Breast epithelium (tissue), 4 donors: ENCODE data around the gene TMEM26. TPM values are rescaled to one million over a fixed set of nuclear protein-coding genes. Genes with fewer than 3 reads are reported as not detected.

Source experiments
- DNase-seq, 2 donors: peaks; one replicate each; pipeline ENCODE4 v3.0.0-alpha.2; 2019; ENCODE audit warnings: low spot score in 2 of 2
- H3K27ac ChIP-seq, 2 donors: fragments of 200-600 bp; sonication (generic) in 1 of 2; one replicate each; pipeline ENCODE4 v1.5.1; 2016 to 2019; ENCODE audit warnings: mild to moderate bottlenecking in 1 of 2
- H3K27me3 ChIP-seq, 2 donors: fragments of 200-600 bp; sonication (generic) in 1 of 2; one replicate each; pipeline versions ENCODE4 v1.5.1 to v1.6.0; 2017 to 2019; ENCODE audit warnings: control low read depth in 1 of 2, mild to moderate bottlenecking in 1 of 2
- H3K36me3 ChIP-seq: fragments of 200-600 bp; one replicate; pipeline ENCODE4 v1.5.1; 2019
- H3K4me1 ChIP-seq, 2 donors: fragments of 200-600 bp; sonication (generic); one replicate each; pipeline ENCODE4 v1.5.1; 2016 to 2019; ENCODE audit warnings: control low read depth in 1 of 2
- H3K4me3 ChIP-seq, 3 donors: fragments of 200-600 bp; sonication (generic); 1 replicate in 2 of 3; 2 replicates in 1 of 3; pipeline ENCODE4 v1.5.1; 2016 to 2019; ENCODE audit warnings: mild to moderate bottlenecking in 3 of 3, moderate library complexity in 2 of 3
- H3K9me3 ChIP-seq, 2 donors: fragments of 200-600 bp; sonication (generic) in 1 of 2; one replicate each; pipeline ENCODE4 v1.5.1; 2016 to 2019; ENCODE audit warnings: control low read depth in 1 of 2
- CTCF ChIP-seq, 3 donors: fragments of 450-650 bp; IDR thresholded peaks; one replicate each; pipeline ENCODE4 v1.5.1; 2016 to 2017; ENCODE audit warnings: antibody characterized with exemption in 3 of 3, mild to moderate bottlenecking in 3 of 3, moderate library complexity in 3 of 3
- POLR2A ChIP-seq: fragments of 450-650 bp; IDR thresholded peaks from one replicate; pipeline ENCODE4 v1.6.1; 2016; ENCODE audit warnings: antibody characterized with exemption, mild to moderate bottlenecking, moderate library complexity
- POLR2AphosphoS5 ChIP-seq, 3 donors: sonication (generic); formaldehyde crosslinking; IDR thresholded peaks; one replicate each; pipeline ENCODE4 v1.6.1; 2017; ENCODE audit warnings: antibody characterized with exemption in 3 of 3
- intact Hi-C: fragments of 100-400 bp; cut with DNase I; formaldehyde crosslinking; loops from one replicate; pipeline ENCODE4 v1.15.1; 2023; ENCODE audit warnings: low total_unique reads
- total RNA-seq, 3 donors: library from RNA; depleted of rRNA; stranded (reverse); fragments of >200 nt; gene quantifications; one replicate each; pipeline ENCODE4 v1.1.0, GENCODE V29; 2016

The TMEM26 gene
- total RNA-seq, 3 donors from 2014 or later, result 17.4 to 19.0 TPM; not detected in 1

- no peaks in the 10 kb centered on the region for H3K27me3 ChIP-seq
- H3K4me1 ChIP-seq, result no peaks in the 10 kb centered on the region
- no peak for TF ChIP-seq POLR2AphosphoS5 (IDR thresholded peaks at IDR 0.05)
- TF ChIP-seq CTCF (IDR thresholded peaks at IDR 0.05), result no peak
- no peak for DNase-seq
- H3K9me3 ChIP-seq, result no peaks in the 10 kb centered on the region
- H3K36me3 ChIP-seq, result no peaks in the 10 kb centered on the region
- no peak overlapping the region for H3K27ac ChIP-seq
- intact Hi-C loops, result loop anchor here (10.0 kb wide), 1 partner anchor 754 kb away; no protein-coding TSS in a partner anchor
- no peak overlapping the region for H3K4me3 ChIP-seq
Measured at GRCh38 chr10:61460835-61461234, 7.7 kb upstream of the TMEM26 start.

DNA sequence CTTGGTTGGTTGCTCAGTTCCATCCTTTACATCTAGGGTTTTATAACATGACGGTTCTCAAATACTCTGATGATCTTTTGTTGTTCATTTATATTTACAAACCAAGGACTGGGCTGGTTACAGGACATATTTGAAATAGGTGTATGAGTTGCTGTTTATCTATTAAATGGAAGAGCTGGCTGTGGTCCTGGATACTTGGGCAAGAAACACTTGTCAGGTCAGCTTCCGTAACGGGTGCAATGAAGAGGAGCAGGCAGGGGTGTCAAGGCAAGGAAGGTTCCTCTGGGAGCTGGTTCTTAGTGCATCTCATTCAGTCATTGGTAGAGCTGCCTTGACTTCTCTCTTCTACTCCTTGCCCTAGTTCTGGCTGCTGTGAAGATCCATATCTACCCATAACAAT lies 4.8 kb upstream of the TMEM26 start:
- Histone ChIP-seq H3K4me1 (no peaks in the 10 kb centered on the region), H3K36me3 (no peaks in the 10 kb centered on the region), H3K27ac (no peak overlapping the region), H3K9me3 (no peaks in the 10 kb centered on the region), H3K27me3 (no peaks in the 10 kb centered on the region), H3K4me3 (no peak overlapping the region)
- TF ChIP-seq CTCF (IDR thresholded peaks at IDR 0.05), result no peak
- TF ChIP-seq POLR2A, result no peak
- TF ChIP-seq POLR2AphosphoS5 (IDR thresholded peaks at IDR 0.05), result no peak
- intact Hi-C loops, result loop anchor here (5.0 kb wide), 1 partner anchor 829 kb away; no protein-coding TSS in a partner anchor
- DNase-seq, result no peak

DNA sequence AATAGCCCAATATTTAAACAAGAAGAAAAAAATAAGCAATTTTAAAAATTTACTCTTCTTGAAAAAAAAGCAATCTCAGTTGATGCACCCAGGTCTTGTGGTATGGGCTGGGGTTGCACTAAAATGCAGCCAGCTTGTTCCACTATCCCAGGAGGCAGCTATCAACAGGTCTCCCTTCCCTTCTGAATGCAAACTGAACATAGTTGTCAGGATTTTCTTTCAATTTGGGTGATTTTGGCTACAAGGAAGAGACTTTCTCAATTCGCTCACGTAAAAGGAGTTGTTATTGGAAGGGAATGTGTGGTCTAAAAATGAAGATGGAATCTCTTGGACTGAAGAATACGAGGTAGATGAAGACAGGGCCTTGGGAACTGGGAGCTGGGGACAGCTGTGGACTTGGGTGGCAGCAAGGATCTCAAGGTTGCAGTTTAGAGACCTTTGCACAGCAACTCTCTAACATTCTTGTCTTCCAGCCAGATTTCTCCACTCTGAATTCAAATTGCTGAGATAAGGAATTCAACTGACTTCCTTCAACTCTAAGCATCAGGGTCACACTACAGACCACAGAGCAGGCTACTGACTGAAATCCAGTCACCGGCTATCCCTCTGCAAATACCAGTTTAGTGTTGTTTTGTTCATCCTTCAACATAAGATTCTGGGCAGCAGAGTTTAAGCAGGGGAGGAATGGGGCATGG lies 3.1 kb upstream of the TMEM26 start:
- H3K27me3 ChIP-seq, result no peaks in the 10 kb centered on the region
- no peak for DNase-seq
- intact Hi-C loops, result loop anchor here (5.0 kb wide), 1 partner anchor 831 kb away; no protein-coding TSS in a partner anchor
- no peaks in the 10 kb centered on the region for H3K9me3 ChIP-seq
- TF ChIP-seq CTCF (IDR thresholded peaks at IDR 0.05), result no peak
- TF ChIP-seq POLR2AphosphoS5 (IDR thresholded peaks at IDR 0.05), result no peak
- no peak for TF ChIP-seq POLR2A
- H3K27ac ChIP-seq, result no peak overlapping the region
- H3K4me3 ChIP-seq, result no peak overlapping the region
- no peaks in the 10 kb centered on the region for H3K4me1 ChIP-seq
- no peaks in the 10 kb centered on the region for H3K36me3 ChIP-seq

DNA sequence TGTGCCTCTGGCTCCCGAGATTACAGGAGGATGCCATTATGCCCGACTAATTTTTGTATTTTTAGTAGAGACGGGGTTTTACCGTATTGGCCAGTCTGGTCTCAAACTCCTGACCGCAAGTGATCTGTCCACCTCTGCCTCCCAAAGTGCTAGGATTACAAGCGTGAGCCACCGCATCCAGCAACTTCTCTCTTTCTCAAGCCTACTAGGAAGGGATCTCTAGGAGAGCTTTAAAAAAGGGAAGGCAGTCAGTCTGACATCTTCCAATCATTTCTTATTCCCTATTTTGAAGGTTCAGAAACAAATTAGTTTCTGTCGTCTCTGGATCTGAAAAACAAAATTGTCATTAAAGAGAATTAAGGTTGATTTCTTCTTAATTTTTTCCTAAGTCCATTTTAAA lies 2.5 kb upstream of the TMEM26 start:
- Histone ChIP-seq H3K4me1 (no peaks in the 10 kb centered on the region), H3K4me3 (no peak overlapping the region), H3K9me3 (no peaks in the 10 kb centered on the region), H3K27me3 (no peaks in the 10 kb centered on the region), H3K27ac (no peak overlapping the region), H3K36me3 (no peaks in the 10 kb centered on the region)
- DNase-seq, result no peak
- intact Hi-C loops, result loop anchor here (5.0 kb wide), 1 partner anchor 832 kb away; no protein-coding TSS in a partner anchor
- no peak for TF ChIP-seq POLR2AphosphoS5 (IDR thresholded peaks at IDR 0.05)
- TF ChIP-seq CTCF (IDR thresholded peaks at IDR 0.05), result no peak
- no peak for TF ChIP-seq POLR2A

GRCh38 chr10:61454541-61454940 lies 1.4 kb upstream of the TMEM26 start:
- TF ChIP-seq POLR2A, result no peak
- TF ChIP-seq POLR2AphosphoS5 (IDR thresholded peaks at IDR 0.05), result no peak
- no peak for TF ChIP-seq CTCF (IDR thresholded peaks at IDR 0.05)
- DNase-seq, result no peak
- intact Hi-C loops, result no loop called here
- Histone ChIP-seq H3K4me3 (no peak overlapping the region), H3K9me3 (no peaks in the 10 kb centered on the region), H3K27ac (no peak overlapping the region), H3K36me3 (no peaks in the 10 kb centered on the region), H3K4me1 (no peaks in the 10 kb centered on the region), H3K27me3 (no peaks in the 10 kb centered on the region)
